Measurements from ENCODE around the gene UBE2S. TPM values are rescaled to one million over a fixed set of nuclear protein-coding genes. Genes with fewer than 3 reads are reported as not detected.

Gene UBE2S
- total and polyA plus RNA-seq, 2 donors (not counting 1 experiment from before 2014, with no cell fraction given), result 20.6 to 72.7 TPM

DNA sequence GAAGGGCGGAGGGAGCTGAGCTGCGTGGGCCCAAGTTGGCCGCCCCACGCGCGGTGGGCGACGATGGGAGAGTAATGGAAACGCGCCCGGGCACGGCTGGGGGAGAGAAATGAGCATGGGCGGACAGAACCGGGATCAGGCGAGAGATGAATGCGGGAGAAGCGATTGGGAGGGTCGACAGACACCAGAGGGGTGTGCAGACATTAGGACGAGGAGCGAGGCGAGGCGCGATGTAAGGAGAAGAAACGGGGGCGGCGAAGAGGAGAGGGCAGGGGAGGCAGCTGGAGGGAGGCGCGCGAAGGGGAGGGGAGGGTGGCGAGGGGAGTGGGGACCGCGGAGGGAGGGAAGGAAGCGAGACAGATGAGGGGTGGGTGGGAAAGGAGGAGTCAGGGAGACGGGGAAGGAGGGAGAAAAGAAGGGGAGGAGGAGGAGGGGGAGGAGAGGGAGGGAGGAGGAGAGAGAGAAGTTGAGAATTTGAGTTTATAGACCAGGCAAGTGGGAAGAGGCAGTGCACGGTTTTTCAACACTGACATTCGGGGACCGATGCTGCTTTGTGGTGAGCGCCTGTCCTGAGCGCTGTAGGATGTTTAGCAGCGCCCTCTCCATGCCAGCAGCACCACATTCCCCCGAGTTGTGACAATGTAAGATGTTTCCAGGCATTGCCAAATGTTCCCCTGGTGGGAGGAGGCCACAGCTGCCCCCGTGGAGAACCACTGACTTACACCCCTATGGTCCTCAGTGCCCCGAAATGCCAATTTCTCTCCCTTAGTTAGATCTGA is 35.6 kb upstream of the UBE2S start, which contains the start of gene SHISA7:
Gene SHISA7, minus strand, starts transcription at position 256 of the 779 bp plus-strand sequence. CDS start 437 bp downstream, outside the sequence.
- Histone ChIP-seq H3K4me3 (ENCODE audit: control extremely low read depth in 1 of 5, extremely low read depth in 1 of 5, insufficient read depth in 1 of 5, low read depth in 2 of 5, low read length in 4 of 5) (peak within 1 kb of the TSS in 1 of 5 experiments; percentile 22), H3K79me2 (ENCODE audit: control insufficient read depth, insufficient read depth, low read length) (no peaks in the 10 kb centered on the region), H3K27ac (ENCODE audit: low read length in 2 of 2) (no peak within 1 kb of the TSS), H3K4me2 (replicated peaks; ENCODE audit: low read depth, low read length, poor library complexity, severe bottlenecking) (peak within 1 kb of the TSS; percentile 62), H3K36me3 (replicated peaks in 1 of 2; ENCODE audit: control extremely low read depth in 1 of 2, control insufficient read depth in 1 of 2, extremely low read depth in 1 of 2, insufficient read depth in 2 of 2, low read length in 1 of 2) (no peaks in the 10 kb centered on the region), H3K9me3 (ENCODE audit: control extremely low read depth in 1 of 3, control insufficient read depth in 2 of 3, insufficient read depth in 1 of 3, low read length in 2 of 3) (peaks cover 0 to 24% (median 0%) of the 10 kb centered on the region in 3 donors), H3K9ac (ENCODE audit: low read length) (no peak within 1 kb of the TSS), H3K4me1 (ENCODE audit: control insufficient read depth in 2 of 2, insufficient read depth in 2 of 2, low read length in 2 of 2) (peaks cover 21 to 37% of the 10 kb centered on the region in 2 donors), H2AFZ (ENCODE audit: insufficient read depth, low read depth, low read length, poor library complexity, severe bottlenecking) (no peak within 1 kb of the TSS), H4K20me1 (ENCODE audit: control insufficient read depth, insufficient read depth, low read length, poor library complexity, severe bottlenecking) (no peaks in the 10 kb centered on the region), H3K27me3 (replicated peaks in 1 of 4; ENCODE audit: control extremely low read depth in 1 of 4, control insufficient read depth in 3 of 4, insufficient read depth in 4 of 4, low read length in 3 of 4) (peaks cover 0 to 66% (median 42%) of the 10 kb centered on the region in 4 experiments)
- ChIA-PET CTCF (interaction anchor here (0.8 to 0.9 kb wide), 2 partner anchors 23 to 366 kb away, joined by 3 to 6 read pairs; no protein-coding TSS in a partner anchor), POLR2A (no interaction called here)
- ATAC-seq (ENCODE audit: low read depth), result no peak
- Mint-ChIP-seq H3K27ac (no peak within 1 kb of the TSS), H3K4me1 (peaks cover 20% of the 10 kb centered on the region), H3K9me3 (ENCODE audit: insufficient read depth) (no peaks in the 10 kb centered on the region), H3K4me3 (no peak within 1 kb of the TSS), H3K27me3 (peaks cover 62% of the 10 kb centered on the region)
- DNase-seq, result peak; percentile 27
- intact Hi-C loops (cut with micrococcal nuclease), result no loop called here
- TF ChIP-seq, protein P1, sequence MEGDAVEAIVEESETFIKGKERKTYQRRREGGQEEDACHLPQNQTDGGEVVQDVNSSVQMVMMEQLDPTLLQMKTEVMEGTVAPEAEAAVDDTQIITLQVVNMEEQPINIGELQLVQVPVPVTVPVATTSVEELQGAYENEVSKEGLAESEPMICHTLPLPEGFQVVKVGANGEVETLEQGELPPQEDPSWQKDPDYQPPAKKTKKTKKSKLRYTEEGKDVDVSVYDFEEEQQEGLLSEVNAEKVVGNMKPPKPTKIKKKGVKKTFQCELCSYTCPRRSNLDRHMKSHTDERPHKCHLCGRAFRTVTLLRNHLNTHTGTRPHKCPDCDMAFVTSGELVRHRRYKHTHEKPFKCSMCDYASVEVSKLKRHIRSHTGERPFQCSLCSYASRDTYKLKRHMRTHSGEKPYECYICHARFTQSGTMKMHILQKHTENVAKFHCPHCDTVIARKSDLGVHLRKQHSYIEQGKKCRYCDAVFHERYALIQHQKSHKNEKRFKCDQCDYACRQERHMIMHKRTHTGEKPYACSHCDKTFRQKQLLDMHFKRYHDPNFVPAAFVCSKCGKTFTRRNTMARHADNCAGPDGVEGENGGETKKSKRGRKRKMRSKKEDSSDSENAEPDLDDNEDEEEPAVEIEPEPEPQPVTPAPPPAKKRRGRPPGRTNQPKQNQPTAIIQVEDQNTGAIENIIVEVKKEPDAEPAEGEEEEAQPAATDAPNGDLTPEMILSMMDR (IDR thresholded peaks at IDR 0.05), result no peak
- TF ChIP-seq EZH2 (IDR thresholded peaks at IDR 0.05; ENCODE audit: borderline replicate concordance, insufficient read depth, low read depth, low read length, poor library complexity, severe bottlenecking), result no peak
- 4% methylated on average over 41 of the region's 43 CpGs for WGBS (ENCODE audit: insufficient coverage)

DNA sequence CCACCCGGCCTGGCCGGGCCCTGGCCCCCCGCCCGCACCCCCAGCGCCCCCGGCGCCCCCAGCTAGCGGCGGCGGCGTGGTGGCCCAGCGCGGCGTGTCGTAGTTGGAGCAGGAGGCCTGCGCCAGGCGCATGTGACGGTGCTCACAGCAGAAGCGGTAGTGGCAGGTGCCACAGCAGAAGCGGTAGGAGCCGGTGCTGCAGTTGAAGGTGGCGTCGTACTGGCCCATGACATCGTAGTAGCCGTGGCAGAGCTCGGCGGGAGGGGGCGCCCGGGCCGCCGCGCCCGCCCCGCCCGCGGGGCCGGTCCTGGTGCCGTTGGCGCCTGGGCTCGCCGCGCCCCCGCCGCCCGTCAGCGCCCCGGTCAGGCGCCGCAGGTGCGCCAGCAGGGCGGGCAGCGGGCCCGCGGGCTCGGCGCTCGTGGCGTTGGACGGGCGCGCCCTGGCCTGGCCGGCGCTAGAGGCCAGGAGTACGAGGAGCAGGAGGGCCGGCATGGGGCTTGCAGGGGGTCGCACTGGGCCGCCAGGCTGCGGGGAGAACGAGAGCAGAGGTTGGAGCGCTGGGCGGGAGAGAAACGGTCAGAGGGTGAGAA is 34.9 kb upstream of the UBE2S start:
- Mint-ChIP-seq H3K27me3 (peaks cover 64% of the 10 kb centered on the region), H3K4me3 (no peak overlapping the region), H3K27ac (no peak overlapping the region), H3K4me1 (peaks cover 20% of the 10 kb centered on the region), H3K9me3 (ENCODE audit: insufficient read depth) (no peaks in the 10 kb centered on the region)
- Histone ChIP-seq H3K4me2 (replicated peaks; ENCODE audit: low read depth, low read length, poor library complexity, severe bottlenecking) (peak overlapping the region; percentile 62), H3K4me3 (ENCODE audit: control extremely low read depth in 1 of 5, extremely low read depth in 1 of 5, insufficient read depth in 1 of 5, low read depth in 2 of 5, low read length in 4 of 5) (no peak overlapping the region), H3K27me3 (replicated peaks in 1 of 4; ENCODE audit: control extremely low read depth in 1 of 4, control insufficient read depth in 3 of 4, insufficient read depth in 4 of 4, low read length in 3 of 4) (peaks cover 0 to 74% (median 45%) of the 10 kb centered on the region in 4 experiments), H3K79me2 (ENCODE audit: control insufficient read depth, insufficient read depth, low read length) (no peaks in the 10 kb centered on the region), H4K20me1 (ENCODE audit: control insufficient read depth, insufficient read depth, low read length, poor library complexity, severe bottlenecking) (no peaks in the 10 kb centered on the region), H2AFZ (ENCODE audit: insufficient read depth, low read depth, low read length, poor library complexity, severe bottlenecking) (no peak overlapping the region), H3K9ac (ENCODE audit: low read length) (no peak overlapping the region), H3K4me1 (ENCODE audit: control insufficient read depth in 2 of 2, insufficient read depth in 2 of 2, low read length in 2 of 2) (peaks cover 21 to 37% of the 10 kb centered on the region in 2 donors), H3K36me3 (replicated peaks in 1 of 2; ENCODE audit: control extremely low read depth in 1 of 2, control insufficient read depth in 1 of 2, extremely low read depth in 1 of 2, insufficient read depth in 2 of 2, low read length in 1 of 2) (no peaks in the 10 kb centered on the region), H3K9me3 (ENCODE audit: control extremely low read depth in 1 of 3, control insufficient read depth in 2 of 3, insufficient read depth in 1 of 3, low read length in 2 of 3) (peaks cover 0 to 29% (median 0%) of the 10 kb centered on the region in 3 donors), H3K27ac (ENCODE audit: low read length in 2 of 2) (no peak overlapping the region)
- intact Hi-C loops (cut with micrococcal nuclease), result no loop called here
- ChIA-PET CTCF (no interaction called here), POLR2A (no interaction called here)
- TF ChIP-seq EZH2 (IDR thresholded peaks at IDR 0.05; ENCODE audit: borderline replicate concordance, insufficient read depth, low read depth, low read length, poor library complexity, severe bottlenecking), result no peak
- TF ChIP-seq, protein P1 (IDR thresholded peaks at IDR 0.05), result no peak
- ATAC-seq (ENCODE audit: low read depth) (no peak), DNase-seq (peak; percentile 60)
- 4% methylated on average over 66 of the region's 72 CpGs for WGBS (ENCODE audit: insufficient coverage)
